ENCODE results near the gene SLAMF9.
A peak's percentile ranks its signal among the peaks of the same experiment; 100 is the strongest.

SLAMF9 gene

DNA sequence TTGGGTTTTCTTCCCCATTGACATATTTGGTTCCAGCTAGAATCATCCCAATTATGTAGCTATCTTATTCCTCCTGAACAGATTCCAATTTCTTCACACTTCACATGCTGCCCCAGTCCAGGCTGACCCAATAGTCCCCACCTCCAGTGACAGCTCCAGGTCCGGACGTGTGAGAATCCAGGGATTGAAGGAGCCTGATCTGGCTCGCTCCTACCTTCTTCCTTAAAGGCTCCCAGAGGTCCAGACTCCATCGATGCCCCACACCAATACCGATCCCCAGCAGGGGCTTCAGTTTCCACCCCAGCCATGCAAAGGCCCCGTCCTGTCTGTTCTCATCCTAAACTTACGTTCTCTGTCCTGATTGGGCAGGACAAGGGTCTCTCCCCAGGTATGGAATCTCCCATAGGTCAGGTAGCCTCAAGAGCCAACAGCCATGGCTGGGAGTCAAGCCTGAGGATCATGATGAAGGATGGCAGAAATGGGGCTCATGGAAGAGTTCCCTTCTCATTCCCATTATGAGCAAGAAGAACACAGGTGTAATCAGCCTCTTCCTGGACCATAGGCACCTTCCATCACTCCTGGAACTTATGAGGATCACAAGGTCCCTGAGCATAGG, 20.4 kb upstream of the SLAMF9 start:
- DNase-seq, result no peak

GRCh38 chr1:159973350-159973940, 19.4 kb upstream of the SLAMF9 start:
- DNase-seq, result no peak

GRCh38 chr1:159972443-159973205, 18.6 kb upstream of the SLAMF9 start:
- no peak for DNase-seq

DNA sequence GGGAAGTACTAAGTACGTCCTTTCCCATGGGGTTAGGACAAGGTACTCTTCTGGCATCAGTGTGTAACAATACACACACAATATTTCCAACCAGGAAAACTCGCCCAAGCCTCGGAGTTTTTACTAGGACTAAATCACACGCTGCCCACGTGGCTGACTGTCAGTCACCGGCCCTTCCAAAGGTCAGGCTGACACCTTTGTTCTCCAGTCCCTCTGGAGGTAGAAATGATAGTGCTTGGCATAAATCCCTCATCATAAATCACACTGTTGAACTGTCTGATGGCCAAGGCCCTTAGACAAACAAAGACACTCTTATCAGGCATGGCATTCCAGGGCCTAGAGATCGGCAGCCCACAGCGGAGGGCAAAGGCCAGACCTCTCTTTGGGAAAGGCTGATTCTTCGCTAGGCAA, 16.9 kb upstream of the SLAMF9 start:
- DNase-seq, result no peak

DNA sequence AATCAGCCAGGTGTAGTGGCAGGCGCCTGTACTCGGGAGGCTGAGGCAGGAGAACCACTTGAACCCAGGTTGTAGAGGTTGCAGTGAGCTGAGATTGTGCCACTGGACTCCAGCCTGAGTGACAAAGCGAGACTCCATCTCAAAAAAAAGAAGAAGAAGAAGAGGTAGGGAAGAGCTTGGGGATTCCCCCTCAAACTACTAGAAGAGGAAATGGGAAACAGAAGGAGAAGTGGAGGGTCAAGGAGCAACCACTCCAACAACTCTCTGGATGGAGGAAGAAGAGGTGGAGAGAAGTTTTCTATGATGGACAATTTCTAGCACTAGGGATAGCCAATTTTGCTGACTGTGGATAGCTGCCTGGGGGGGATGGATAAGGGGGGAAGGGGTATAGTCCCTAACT, 14.9 kb upstream of the SLAMF9 start:
- DNase-seq, result no peak

DNA sequence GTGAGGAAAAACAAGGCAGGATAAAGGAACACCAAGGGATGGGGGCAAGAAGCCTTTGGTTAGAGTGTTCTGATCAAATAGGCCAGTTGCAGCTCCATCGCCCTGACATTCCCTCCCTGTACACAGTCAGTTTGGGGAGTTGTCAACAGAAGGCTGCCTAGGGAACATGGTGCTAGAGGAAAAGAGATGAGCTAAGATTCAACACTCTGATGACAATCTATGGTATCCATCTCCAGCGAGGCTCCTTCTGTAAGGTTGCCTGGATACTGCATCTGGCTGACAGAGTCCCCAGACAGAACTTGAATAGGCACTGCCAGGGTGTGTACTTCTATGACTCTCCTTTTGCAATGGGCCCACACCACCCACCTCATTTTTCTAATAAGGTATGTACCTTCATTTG, 11.2 kb upstream of the SLAMF9 start:
- DNase-seq, result no peak

- peak; percentile 35 for DNase-seq
Measured at GRCh38 chr1:159964144-159964543, 10.1 kb upstream of the SLAMF9 start.

GRCh38 chr1:159962176-159962575, 8.1 kb upstream of the SLAMF9 start:
- no peak for DNase-seq

- DNase-seq, result no peak
Measured at GRCh38 chr1:159961636-159962035, 7.6 kb upstream of the SLAMF9 start.

DNA sequence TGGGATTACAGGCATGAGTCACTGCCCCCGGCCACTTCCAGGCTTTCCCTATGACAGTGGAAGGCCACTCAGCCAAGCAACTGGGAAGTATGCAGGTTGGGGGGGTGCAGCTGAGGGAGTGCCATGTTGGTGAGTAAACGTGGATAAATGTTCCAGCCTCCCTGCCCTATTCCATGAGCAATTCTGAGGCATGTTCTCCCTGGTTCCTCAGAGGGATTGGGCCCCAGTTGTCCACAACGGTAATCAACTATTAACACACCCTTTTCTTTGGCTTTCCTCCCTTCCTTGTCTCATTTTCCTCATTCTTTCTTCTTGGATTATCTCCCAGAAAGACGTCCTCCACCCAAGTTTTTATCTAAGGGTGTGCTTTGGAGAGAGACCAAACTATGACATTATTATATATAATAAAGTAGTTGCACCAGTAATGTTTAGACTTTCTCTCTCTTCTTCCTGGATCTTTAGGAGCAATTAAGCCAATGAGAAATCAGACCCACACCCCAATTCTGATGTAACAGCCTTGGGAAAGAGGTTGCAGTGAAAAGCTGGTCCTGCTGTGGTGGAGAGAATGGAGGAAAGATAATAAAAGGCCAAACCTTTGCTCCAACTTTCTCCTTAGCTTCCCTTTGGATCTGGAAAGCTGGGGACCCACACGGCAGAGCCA, 6.8 kb upstream of the SLAMF9 start:
- DNase-seq, result no peak

DNA sequence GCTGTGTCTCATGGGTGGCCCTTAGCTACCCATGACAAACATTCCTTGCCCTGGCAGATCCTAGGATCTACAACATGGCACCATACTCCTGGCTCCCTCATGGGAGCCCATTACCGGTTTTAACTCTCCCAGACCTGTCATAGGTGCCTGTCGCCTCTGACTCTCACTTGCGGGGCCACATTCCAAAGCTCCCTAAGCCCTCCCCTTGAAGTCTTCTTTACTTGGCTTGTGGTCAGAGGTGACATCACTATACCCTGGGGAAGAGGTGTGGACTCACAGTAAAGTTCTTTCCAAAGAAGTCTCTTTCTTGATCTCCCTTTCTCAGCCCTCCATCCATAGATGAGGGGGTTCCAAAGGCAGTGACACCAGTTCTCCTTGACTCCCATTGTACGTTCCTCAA, 5.4 kb upstream of the SLAMF9 start:
- DNase-seq, result no peak

- DNase-seq, result no peak
Measured at GRCh38 chr1:159958719-159959380, 4.8 kb upstream of the SLAMF9 start.

DNA sequence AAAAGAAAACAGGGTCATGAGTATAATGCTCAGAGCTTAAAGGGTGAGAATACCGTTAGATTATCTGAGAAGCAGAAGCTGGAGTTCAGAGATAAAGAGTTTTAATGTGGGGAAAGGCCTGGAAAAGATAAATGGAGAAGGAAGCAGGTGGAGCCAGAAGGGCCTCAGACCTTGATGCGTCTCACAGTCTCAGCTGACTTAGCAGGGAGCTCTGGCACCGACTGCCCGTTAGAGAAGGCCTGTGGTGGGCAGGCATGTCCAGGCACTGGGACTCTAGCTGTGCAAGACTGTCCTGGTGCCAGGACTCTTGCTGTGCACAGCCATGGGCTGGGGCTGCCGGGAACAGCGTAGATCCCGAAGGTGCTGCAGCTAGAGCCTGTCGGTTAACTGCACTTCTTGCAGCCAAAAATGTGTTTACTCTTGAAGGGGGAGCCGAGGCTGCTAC, 3.8 kb upstream of the SLAMF9 start:
- peak; percentile 30 for DNase-seq

DNA sequence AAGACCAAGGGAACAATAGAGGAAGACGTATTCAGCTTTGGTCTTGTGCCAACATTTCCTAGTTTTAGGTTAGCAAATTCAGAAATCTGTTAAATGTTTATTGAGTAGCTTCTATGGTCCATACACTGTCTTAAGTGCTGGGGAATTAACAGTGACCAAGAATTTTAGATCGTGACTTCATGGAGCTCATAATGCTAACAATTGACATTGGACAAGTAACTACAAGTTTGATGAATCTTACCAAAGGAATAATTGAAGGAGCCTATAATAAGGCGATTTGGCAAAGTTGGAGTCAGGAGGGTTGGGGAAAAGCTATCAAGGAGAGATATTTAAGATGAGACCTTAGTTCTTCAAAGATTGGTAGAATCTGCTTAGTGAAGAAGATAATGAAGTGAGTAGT, 1.4 kb upstream of the SLAMF9 start:
- no peak for DNase-seq

DNA sequence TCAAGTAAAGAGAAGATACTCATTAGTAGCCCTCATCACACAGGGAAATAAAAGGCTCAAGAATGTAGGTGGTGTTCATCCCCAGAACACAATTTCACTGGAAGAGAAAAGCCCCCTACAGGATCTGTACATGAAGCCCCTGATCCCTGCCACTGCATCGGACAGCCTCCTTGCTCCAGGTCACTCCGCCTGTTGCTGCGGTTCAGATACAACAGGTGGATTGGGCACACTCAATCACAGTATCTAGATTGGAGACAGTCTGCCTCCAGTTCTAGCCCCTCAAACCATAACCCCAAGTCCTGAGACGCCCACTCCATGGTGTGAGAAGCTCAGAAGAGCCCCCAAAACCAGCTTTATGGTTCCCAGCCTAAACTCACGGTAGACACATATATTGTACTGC, 1.1 kb downstream of the SLAMF9 start:
- no peak for DNase-seq

GRCh38 chr1:159951551-159951950, 2.5 kb downstream of the SLAMF9 start:
- no peak for DNase-seq

- no peak for DNase-seq
Measured at GRCh38 chr1:159951016-159951415, 3.0 kb downstream of the SLAMF9 start.

DNA sequence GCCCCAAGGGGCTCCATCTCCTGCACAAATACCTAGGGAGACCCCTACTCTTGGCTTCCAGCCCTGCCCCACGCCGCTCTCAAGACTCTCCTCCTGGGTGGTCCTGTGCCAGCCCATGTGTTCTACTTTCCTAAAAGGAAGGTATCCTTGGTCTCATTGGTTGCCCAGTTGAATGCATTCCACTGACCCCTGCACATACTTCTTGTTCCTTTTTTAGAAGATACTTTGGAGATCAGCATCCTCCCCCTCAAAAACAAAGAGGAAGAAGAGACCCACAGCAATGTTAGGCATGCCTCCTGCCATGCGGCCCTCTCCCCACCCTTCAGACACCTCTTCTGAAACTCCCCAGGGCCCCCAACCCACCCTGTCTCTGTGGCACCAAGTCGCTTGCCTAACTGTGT, 4.1 kb downstream of the SLAMF9 start:
- no peak for DNase-seq

DNA sequence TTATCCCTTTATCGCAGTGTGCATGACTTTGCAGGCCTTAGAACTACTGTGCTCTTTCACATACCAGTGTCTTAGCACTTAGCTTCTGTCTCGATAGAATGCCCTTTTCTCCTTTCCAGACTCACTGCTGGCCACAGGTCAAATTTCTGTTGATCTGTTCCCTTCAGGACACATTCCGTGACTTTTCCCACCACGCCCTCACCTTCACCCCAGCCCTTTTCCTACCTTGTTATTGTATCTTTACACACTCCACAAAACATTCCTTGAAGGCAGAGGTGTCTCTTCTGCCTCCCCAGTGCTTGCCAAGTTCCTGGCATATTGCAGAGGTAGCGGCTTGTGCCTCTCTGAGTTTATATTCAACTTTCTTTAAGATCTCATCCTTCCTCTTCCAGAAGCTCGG, 4.9 kb downstream of the SLAMF9 start:
- DNase-seq, result no peak

- DNase-seq, result no peak
Measured at GRCh38 chr1:159947942-159948341, 6.1 kb downstream of the SLAMF9 start.

GRCh38 chr1:159946242-159947187, 7.5 kb downstream of the SLAMF9 start:
- DNase-seq, result no peak
